Fibroblast of skin of right biceps (primary cell): ENCODE data around the gene KRT85.
"Not testable (repeated sequence)": the region's sequence is repeated elsewhere in the genome, so short reads cannot be mapped to it uniquely, and the experiment has no call there.

Experiments used
- DNase-seq: peaks from one replicate; pipeline ENCODE4 v3.0.0-alpha.2; 2013

The KRT85 gene

DNA sequence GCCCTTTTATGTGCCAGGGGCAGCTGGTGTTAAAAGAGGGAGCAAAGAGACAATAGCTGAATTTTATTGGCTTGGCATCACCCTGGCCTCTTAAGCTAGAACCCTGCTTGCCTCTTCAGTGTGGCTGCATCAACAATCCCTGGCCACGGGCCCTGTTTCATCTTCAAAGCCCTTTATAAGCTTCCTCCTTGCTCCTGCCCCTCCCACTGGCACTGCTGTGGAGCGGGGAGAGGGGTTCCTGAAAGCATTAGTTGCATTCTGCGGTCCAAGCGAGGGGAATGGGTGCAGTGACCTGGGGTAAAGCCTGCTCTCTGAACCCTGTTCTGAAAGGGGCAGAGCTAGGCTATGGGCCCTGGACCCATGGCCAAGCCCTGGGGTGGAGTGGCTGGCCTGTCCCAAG, 45.9 kb downstream of the KRT85 start:
- no peak for DNase-seq

DNA sequence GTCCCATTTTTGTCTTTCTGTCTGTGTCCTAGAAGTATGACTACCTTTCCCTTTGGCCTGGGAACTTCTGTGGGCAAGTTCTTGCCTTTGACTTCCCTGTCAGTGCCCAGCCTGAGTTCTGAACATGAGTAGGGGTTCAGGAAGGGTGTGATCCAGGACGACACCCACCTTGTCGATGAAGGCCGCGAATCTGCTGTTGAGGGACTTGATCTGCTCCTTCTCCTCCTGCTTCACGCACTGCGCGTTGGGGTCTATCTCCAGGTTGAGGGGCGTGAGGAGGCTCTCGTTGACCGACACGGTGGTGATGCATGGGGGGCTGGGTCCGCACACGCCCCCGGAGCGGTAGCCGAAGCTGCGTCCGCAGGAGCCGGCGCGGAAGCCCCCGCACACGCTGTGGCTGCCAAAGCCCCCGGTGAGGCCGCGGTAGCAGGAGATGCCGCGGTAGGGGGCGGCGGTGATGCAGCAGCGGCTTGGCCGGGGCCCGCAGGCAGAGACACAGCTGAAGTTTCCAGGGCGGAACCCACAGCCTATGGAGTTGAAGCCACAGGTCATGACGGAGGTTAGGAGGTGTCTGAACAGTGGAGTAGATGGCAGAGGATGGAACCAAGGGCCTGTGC, 46.4 kb downstream of the KRT85 start, which contains the start of gene KRT83:
TSS of gene KRT83 (minus strand) at position 615 of the 617 bp plus-strand sequence. CDS start at position 552, 63 bp downstream.
- no peak for DNase-seq

DNA sequence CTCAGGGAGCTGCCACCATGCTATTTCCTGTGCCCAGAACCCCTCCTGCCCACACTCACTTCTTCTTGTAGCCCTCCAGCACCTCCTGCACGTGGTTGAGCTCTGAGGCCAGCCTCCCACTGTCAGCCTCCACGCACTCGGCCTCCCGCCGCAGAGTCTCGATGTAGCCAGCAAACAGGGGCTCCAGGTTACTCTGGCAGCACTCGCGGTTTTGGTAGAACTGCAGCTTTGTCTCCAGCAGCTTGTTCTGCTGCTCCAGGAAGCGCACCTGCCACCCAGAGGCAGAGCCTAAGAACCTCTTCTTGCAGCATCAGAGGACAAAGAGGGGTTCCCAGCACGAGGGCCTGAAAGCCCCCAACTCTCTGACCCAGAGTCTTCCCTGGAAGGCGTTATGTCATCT, 48.2 kb downstream of the KRT85 start:
- DNase-seq = no peak

DNA sequence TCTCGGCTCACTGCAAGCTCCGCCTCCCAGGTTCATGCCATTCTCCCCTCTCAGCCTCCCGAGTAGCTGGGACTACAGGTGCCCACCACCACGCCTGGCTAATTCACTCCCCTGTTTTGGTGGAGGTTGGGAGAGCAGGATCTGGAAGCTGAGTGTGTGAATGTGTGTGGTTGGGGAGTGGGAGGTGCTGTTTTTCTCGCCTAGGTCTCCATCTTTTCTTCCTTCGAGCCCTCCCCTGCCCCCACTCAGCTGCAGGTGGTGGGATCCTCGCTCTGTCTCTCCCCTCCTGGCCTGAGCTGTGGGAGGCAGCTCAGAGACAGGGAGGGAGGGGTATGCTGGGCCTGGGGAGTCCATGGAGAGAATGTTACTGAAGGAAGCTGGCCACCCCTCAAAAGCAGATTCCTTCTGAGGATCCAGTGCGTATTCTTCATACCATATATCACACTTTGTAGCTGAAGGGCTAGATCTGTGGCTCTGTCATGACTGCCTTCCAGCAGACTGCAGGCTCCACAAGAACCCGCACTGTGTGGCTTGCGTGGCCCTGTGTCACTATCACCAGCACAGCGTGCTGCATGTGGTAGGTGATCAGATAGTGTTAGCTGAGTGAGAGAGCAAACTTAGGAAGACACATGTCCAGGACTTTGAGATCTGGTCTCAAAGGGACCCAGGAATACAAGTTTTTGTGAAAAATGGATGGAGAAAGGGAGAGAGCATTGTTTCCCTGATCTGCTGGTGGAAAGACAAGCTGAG, 48.9 kb downstream of the KRT85 start:
- DNase-seq = no peak

DNA sequence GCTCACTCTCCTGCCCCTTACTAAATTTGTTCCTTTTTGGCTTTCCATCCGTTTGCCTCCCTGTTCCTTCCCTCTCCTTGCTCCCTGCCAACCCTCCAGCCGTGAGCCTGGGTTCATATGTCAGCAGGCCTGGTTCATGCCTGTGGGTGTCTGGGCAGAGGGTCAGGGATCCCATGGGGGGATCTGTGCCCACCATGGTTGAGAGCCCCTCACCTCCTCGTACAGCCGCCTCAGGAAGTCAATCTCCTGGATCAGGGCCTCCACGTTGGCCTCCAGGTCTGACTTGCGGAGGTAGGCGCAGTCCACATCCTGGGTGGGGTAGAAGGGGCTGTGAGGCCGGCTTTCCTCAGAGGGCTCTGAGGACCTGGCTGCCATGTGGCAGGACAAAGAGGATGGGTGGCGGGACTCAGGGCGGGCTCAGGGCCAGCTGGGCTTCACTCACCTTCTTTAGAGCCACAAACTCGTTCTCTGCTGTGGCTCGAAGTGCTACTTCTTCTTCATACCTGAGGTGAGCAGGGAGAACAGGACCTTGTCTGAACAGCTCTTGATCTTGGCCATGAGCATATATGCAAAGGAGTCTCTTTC, 49.7 kb downstream of the KRT85 start:
- no peak for DNase-seq

DNA sequence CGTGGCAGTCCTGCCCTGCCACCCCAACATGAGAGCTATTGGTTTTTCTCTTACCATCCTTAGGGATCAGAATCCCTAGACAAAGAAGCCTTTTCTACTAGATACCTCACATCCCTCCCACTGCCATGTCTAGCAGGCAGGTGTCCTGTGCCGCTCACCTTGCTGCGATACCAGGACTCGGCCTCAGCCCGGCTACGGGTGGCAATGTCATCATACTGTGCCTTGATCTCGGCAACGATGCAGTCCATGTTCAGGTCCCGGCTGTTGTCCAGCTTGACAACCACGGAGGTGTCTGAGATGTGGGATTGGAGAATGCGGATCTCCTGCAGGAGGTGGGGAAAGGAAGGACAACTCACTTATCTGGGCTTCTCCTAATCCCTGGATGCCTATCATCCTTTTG, 50.6 kb downstream of the KRT85 start:
- DNase-seq = no peak

DNA sequence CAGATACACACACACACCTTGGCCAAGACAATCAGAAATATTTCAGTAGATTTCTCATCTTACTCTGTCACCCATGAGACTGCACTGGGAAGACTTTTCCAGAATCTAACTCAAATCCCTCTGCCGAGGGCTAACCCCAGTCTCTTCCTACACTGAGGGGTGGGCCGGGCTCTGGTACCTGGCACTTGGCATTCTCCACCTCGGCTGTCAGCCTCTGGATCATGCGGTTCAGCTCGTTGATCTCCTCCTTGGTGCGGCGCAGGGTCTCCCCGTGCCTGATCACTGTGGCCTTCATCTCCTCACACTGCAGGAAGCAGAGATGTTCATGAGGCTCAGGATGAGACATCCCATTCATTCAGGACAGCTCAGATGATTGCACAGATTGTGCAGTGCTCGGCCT, 51.0 kb downstream of the KRT85 start:
- no peak for DNase-seq

DNA sequence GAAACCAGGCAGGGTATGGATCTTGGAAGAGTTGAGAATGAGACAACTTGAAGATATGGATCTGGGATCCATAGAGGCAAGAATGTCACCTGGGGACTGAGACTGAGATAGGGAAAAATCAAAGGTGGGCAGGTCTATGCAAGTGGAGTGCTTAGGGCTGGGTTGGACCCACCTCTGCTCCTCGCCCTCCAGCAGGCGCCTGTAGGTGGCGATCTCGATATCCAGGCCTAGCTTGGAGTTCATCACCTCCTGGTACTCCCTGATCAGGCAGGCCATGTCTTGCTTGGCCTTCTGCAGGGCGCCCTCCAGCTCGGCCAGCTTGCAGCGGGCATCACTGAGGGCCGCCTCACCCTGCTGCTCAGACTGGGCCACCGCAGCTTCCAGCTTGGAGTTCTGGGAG, 51.6 kb downstream of the KRT85 start:
- not testable (repeated sequence) for DNase-seq

DNA sequence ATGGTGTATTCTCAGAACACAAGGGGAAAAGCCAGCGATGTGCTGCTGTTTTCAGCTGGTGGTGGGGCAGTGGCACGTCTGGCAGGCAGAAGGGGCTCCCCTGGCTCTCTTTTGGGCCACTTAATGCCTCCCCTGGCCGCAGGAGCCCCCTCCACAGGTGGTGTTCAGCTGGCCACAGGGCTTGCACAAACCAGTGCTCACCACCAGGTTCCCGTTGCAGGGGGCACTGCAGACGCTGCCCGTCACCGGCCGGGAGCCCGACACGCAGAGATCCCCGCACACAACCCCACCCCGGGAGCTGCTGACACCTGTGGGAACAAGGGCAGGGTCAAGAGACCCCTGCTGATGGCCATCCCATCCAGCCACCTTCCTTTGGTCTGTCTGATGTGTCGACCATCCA, 52.8 kb downstream of the KRT85 start:
- DNase-seq = no peak

DNA sequence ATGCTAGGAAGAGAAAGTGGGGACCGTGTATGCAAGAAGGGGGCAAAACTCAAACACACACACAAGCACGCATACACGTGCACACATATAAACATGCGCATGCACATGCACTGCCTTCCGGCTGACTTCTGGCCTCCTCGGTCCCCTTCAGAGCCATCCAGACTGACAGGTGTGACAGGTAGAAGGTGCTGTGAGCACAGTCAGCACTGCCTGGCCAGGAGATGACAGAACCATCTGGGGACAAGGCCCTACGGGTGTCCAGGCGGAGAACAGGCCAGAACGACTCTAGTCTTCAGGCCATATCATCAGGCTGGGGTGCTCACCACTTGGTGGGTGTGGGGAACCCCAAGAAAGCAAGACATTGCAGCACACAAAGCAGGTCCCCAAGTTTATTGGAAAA, 53.4 kb downstream of the KRT85 start:
- no peak for DNase-seq

DNA sequence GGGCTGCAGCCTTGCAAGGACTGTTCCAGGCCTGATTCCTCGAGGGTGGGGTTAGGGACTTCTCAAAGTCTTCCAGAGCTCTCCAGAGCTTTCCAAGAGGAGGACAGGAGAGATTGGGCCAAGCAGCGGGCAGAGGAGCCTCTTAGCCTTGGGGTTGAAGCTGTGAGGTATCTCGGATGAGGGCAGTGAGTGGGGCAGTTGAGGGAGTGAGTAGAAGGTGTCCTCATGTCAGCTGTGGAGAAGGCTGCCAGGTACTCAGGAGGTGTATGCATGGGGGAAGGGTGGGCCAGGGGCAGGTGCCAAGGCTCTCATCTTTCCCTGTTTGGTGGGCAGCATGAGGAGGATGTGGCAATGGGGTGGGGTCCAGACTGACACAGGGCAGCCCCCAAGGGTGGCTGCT, 53.8 kb downstream of the KRT85 start:
- DNase-seq = no peak

DNA sequence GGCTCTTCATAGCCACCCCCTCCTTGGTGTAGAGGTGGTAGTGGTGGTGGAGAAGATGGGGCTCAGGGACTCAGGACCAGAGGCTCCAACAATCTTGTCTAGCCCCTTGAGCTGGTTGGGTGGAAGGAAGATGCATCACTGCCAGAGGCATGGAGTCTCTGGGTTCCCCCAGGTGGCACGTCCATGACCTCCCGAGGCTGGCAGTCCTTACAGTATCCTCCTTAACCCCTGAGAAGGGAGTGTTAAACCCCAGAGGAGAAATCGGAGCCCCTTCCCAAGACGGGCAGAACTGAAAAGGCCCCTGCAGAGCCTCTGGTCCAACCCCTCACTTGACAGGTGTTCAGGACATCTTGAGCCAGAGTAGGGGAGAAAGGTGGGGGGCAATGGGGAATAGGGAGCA, 55.2 kb downstream of the KRT85 start:
- no peak for DNase-seq

DNA sequence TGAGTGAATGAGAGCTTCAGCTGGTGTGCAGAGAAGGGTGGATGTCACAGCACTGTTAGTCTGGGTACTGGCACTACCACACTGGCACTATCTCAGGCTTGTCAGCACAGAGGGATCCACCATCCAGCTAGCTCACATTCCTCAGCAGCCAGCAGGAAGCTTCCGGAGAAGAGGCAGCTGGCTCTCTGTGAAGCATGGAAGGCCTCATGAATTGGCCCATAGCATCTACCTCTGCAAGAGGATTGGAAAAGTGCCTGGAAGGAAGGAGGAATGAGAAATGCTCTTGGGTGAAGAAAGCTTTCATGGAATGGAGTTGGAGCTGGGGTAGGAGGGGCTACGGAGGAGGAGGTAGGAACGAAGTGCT, 56.0 kb downstream of the KRT85 start:
- DNase-seq = peak; percentile 16

DNA sequence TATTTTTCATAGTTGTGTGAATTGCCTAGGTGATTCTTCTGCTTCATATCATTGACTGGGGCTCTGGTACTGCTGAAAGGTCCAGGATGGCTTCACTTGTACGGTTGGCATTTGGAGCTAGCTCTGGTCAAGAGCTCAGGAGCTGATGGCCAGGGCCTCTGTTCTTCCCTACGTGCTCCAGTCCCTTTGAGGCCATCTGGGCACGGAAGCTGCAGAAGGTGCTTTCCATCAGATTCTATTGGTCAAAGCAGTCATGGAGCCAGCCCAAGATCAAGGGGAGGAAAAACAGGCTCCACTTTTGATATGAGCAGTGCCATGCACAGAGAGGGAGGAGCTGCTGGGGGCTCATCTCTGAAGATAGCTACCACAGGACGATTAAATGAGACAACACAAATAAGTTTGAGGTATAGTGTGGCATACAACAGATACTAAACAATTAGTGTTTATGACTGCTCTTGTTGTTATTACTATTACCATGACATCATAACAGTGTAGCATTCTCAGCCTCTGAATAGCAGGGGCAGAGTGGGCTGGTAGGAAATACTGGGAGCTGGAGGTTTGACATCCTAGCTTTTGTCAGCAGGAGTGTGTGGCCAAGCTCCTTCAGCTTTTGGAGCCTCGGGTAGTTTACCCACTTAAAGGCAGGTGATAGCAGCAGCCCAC, 56.5 kb downstream of the KRT85 start:
- DNase-seq = peak; percentile 16
